Neural progenitor cell (in vitro differentiated cells): ENCODE data around the gene TNN.

ENCODE experiments used
- CTCF ChIP-seq: fragments of 200-600 bp; sonication (generic); IDR thresholded peaks from 2 replicates; pipeline ENCODE4 v1.5.1; 2017; ENCODE audit warnings: antibody characterized with exemption, mild to moderate bottlenecking
- EZH2 ChIP-seq: fragments of 200-600 bp; sonication (generic); IDR thresholded peaks from 2 replicates; pipeline ENCODE4 v1.6.1; 2017; ENCODE audit warnings: antibody characterized with exemption, mild to moderate bottlenecking, moderate library complexity
- EZH2phosphoT487 ChIP-seq: fragments of 200-600 bp; sonication (generic); IDR thresholded peaks from 2 replicates; pipeline ENCODE4 v1.6.1; 2017; ENCODE audit warnings: antibody characterized with exemption

- no peak for TF ChIP-seq EZH2phosphoT487
- TF ChIP-seq CTCF: no peak
- TF ChIP-seq EZH2: no peak
Measured at GRCh38 chr1:175035865-175036264, 31.8 kb upstream of the TNN start.
